Activated naive CD4-positive, alpha-beta T cell treated with anti-CD3 and anti-CD28 coated beads for 36 hours (primary cell): Measurements from ENCODE around the gene SLC22A17. TPM values are rescaled to one million over a fixed set of nuclear protein-coding genes. Genes with fewer than 3 reads are reported as not detected.

Experiments used
- CTCF ChIA-PET: fragments of 350-600 bp; sonication (Branson Sonifier 250); formaldehyde crosslinking; loops from one replicate; lab custom pipeline; 2021; ENCODE audit warnings: antibody characterized with exemption; lab: Charles Lee
- DNase-seq: peaks from one replicate; pipeline ENCODE4 v3.0.0-alpha.2; 2020
- H3K27ac Mint-ChIP-seq: one replicate; pipeline ENCODE4 v1.8.0; 2021; ENCODE audit warnings: mild to moderate bottlenecking, mixed read lengths
- H3K27me3 Mint-ChIP-seq: one replicate; pipeline ENCODE4 v1.8.0; 2021; ENCODE audit warnings: low read depth, mixed read lengths
- H3K36me3 Mint-ChIP-seq: one replicate; pipeline ENCODE4 v1.8.0; 2021; ENCODE audit warnings: low read depth, mixed read lengths
- H3K4me1 Mint-ChIP-seq: one replicate; pipeline ENCODE4 v1.8.0; 2021; ENCODE audit warnings: low read depth, mixed read lengths
- H3K4me3 Mint-ChIP-seq: one replicate; pipeline ENCODE4 v1.8.0; 2021; ENCODE audit warnings: mild to moderate bottlenecking, moderate library complexity, mixed read lengths
- H3K9me3 Mint-ChIP-seq: one replicate; pipeline ENCODE4 v1.8.0; 2021; ENCODE audit warnings: mixed read lengths
- intact Hi-C: fragments of 100-400 bp; cut with micrococcal nuclease; formaldehyde crosslinking; loops from one replicate; pipeline ENCODE4 v1.15.1; 2023
- total RNA-seq, 2 experiments: library from RNA; stranded (reverse); gene quantifications; one replicate each; pipeline ENCODE4 v1.2.3, GENCODE V29; 2021

Gene SLC22A17
- total RNA-seq, 2 experiments from 2014 or later, result 3.5 to 4.8 TPM

DNA sequence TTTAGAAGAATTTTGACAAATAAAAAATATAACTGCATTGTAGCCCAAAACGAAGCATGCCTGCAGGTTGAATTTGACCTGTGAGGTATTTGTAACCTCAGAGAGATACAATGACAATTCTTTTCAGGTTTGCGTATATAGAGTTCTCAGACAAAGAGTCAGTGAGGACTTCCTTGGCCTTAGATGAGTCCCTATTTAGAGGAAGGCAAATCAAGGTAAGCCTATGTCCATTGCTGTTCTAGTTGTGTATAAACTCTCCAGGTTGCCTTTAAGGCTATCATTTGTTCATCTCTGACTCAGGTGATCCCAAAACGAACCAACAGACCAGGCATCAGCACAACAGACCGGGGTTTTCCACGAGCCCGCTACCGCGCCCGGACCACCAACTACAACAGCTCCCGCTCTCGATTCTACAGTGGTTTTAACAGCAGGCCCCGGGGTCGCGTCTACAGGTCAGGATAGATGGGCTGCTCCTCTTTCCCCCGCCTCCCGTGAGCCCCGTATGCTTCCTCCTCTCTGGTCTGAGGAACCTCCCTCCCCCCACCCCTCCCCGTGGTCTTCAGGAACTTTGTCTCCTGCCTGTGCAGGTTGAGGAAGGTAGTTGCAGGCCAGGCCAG lies 28.7 kb downstream of the SLC22A17 start:
- intact Hi-C loops, result no loop called here
- Mint-ChIP-seq H3K9me3 (no peaks in the 10 kb centered on the region), H3K4me3 (peak overlapping the region; percentile 6), H3K27me3 (no peaks in the 10 kb centered on the region), H3K27ac (no peak overlapping the region), H3K36me3 (peaks cover 35% of the 10 kb centered on the region), H3K4me1 (peaks cover 20% of the 10 kb centered on the region)
- no peak for DNase-seq
- CTCF ChIA-PET, result interaction anchor here (0.8 to 4.5 kb wide), 3 partner anchors 29 to 144 kb away, joined by 3 to 30 read pairs (median 3); partner anchors contain the start of gene SLC22A17

DNA sequence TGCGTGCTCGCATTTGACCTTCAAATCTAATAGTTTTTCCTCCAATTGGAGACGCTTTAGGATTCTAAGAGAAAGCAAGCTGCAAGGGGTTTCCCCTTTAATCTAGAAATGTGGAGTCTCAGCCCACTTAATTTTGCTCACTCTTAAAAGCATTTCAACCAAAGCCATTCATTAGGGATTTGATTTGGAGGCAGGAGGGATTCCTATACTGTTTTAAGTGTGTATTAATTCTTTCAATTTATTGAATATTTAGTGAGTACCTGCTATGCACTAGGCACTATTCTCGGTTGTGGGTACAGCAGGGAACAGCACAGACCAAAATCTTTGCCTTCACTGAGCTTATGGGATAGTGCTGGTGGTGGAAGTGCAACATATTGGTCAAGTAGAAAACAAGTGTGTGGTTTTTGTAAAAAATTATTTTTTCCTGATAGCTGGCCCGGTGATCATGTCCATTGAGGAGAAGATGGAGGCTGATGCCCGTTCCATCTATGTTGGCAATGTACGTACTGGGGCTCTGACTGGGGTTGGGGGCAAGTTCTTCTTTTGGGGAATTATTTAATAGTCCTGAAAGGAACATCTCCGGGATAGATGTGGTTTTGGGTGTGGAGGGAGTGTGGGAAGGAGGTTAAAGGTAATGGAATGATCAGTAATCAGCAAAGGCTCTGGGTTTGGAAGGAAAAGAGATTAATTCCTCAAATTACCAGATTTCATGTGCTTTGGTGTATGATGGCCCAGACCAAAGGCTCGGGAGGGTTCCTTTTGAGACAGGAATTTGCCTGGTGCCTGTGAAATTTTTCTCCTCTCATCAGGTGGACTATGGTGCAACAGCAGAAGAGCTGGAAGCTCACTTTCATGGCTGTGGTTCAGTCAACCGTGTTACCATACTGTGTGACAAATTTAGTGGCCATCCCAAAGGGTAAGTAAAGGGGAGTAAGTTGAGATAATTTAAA lies 29.8 kb downstream of the SLC22A17 start:
- Mint-ChIP-seq H3K27ac (peak overlapping the region; percentile 88), H3K9me3 (no peaks in the 10 kb centered on the region), H3K4me3 (peak overlapping the region; percentile 83), H3K36me3 (peaks cover 35% of the 10 kb centered on the region), H3K4me1 (peaks cover 18% of the 10 kb centered on the region), H3K27me3 (no peaks in the 10 kb centered on the region)
- no peak for DNase-seq
- CTCF ChIA-PET, result interaction anchor here (1.0 to 4.9 kb wide), 10 partner anchors 16 to 254 kb away, joined by 3 to 66 read pairs (median 7); partner anchors contain the start of genes BCL2L2 and PPP1R3E
- intact Hi-C loops, result loop anchor here (1.0 kb wide), 1 partner anchor 29 kb away; the partner anchor contains the start of gene SLC22A17

DNA sequence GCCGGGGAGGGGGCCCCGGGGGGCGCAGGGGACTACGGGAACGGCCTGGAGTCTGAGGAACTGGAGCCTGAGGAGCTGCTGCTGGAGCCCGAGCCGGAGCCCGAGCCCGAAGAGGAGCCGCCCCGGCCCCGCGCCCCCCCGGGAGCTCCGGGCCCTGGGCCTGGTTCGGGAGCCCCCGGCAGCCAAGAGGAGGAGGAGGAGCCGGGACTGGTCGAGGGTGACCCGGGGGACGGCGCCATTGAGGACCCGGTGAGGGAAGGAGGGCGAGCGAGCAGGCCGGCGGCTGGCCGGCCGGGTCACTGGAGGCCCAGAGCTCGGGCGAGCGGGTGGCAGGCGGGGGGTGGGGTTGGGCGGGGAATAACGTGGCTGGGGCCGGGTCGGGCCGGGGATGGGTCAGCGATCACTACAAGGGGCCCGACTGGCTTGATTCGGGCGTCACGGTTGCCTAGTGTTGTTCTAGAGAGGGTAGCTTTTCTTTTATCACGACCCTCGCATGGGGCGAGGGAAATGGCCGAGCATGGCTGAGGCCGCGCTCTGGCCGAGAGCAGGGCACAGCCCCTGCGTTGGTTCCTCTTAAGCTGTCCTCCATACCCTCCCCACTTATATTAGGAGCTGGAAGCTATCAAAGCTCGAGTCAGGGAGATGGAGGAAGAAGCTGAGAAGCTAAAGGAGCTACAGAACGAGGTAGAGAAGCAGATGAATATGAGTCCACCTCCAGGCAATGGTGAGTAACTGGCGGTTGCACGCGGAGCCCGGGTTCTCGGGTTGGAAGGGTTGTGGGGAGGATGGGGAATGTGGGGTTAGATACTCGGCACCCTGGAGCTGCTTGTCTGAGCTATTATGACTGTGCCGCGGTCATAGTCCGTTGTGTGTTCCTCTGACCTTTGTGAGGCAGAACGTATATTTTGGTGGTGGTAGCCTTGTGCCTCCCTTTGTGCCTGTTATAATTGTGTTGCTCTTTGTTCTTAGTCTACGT lies 30.8 kb downstream of the SLC22A17 start:
- DNase-seq, result peak; percentile 76
- Mint-ChIP-seq H3K36me3 (peaks cover 35% of the 10 kb centered on the region), H3K4me3 (peak overlapping the region; percentile 83), H3K27ac (peak overlapping the region; percentile 88), H3K4me1 (peaks cover 18% of the 10 kb centered on the region), H3K9me3 (no peaks in the 10 kb centered on the region), H3K27me3 (no peaks in the 10 kb centered on the region)
- intact Hi-C loops, result loop anchor here (1.0 to 2.0 kb wide), 19 partner anchors 21 to 949 kb away; partner anchors contain the start of genes ACIN1, AP1G2, C14orf119 and EMC9
- CTCF ChIA-PET, result interaction anchor here (0.6 to 4.9 kb wide), 18 partner anchors 10 to 263 kb away, joined by 3 to 66 read pairs (median 3); partner anchors contain the start of genes BCL2L2 and PPP1R3E

DNA sequence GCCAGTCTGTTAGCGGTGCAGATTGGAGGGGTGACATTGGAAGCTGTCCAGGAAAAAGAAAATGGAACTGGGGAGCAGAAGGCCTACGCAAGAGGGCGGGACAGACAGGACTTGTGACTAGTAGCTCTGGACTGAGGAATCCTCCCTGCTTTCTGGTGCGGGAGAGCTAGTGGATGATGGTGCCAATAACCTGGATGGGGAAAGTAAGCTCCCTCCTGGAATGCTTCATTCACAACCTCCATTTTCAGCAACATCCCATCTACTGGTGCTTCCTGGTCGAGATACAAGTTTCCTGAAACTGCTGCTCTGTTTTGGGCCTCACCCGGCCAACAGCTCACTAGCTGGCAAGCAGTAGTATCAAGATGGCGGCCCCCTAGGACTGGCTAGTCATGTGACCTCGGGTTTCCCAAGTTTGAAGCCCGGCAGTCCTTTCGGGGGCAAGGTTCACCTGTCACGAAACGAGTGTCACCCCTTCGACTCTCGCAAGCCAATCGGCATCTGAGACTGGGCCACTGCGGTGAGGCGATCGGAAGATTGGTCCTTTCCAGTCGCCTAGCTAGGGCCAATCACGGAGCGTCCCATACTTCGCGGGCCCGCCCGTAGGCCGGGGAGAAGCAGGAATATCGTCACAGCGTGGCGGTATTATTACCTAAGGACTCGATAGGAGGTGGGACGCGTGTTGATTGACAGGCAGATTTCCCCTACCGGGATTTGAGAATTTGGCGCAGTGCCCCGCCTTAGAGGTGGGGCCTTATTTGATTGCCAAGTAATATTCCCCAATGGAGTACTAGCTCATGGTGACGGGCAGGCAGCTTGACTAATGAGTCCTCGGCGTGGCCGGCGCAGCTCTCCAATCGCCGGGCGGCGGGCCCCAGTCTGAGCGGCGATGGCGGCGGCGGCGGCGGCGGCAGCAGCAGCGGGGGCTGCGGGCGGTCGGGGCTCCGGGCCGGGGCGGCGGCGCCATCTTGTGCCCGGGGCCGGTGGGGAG lies 31.8 kb downstream of the SLC22A17 start, which contains the start of gene PABPN1:
PABPN1 (plus strand) TSS at position 874 of the 988 bp plus-strand sequence; CDS start at position 887, 13 bp downstream.
- Mint-ChIP-seq H3K9me3 (no peaks in the 10 kb centered on the region), H3K27me3 (no peaks in the 10 kb centered on the region), H3K4me3 (peak within 1 kb of the TSS; percentile 94), H3K27ac (peak within 1 kb of the TSS; percentile 96), H3K4me1 (peaks cover 18% of the 10 kb centered on the region), H3K36me3 (peaks cover 31% of the 10 kb centered on the region)
- DNase-seq, result peak; percentile 99
- intact Hi-C loops, result loop anchor here (1.0 to 2.0 kb wide), 19 partner anchors 20 to 950 kb away; partner anchors contain the start of genes ACIN1, AP1G2, C14orf119 and EMC9
- CTCF ChIA-PET, result interaction anchor here (0.6 to 4.9 kb wide), 15 partner anchors 15 to 262 kb away, joined by 3 to 66 read pairs (median 3); partner anchors contain the start of genes BCL2L2 and PPP1R3E

DNA sequence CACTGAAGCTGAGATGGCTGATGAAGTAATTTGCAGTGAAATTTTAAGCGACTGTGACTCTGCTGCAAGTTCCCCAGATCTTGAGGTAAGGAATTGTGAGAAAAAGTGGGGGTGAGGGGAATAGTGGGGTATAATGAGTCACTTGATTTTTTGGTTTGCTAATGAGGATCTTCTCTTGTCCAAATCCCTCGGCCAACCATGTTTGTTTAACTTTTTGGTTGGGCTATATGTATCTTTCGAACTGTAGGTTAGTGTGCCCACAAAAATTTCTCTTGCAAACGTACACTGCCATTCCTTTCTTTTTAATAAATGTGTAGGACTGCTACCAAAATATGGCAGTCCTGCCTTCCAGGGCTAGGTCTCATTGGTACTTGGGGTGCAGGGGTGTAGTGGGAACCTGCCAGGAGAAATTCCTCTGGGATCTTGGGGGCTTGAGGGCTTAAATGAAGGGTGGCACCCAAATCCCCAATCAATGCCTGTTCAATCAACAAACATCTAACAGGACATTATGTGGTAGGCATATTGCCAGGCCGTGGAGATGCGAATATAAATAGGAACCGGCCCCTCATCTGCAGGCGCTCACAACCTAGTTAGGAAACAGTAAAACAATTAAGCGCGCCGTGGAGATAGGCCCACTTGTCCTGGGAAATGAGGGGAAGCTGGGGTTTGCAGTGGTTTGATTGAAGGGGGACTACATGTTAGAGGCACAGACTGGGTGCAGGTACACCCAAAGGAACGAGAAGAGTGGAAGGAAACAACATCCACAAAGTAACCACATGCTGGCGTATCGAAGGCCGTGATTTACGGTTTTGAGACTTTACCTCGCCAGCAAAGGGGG lies 32.7 kb downstream of the SLC22A17 start:
- intact Hi-C loops, result loop anchor here (1.0 to 2.0 kb wide), 3 partner anchors 363 to 841 kb away; partner anchors contain the start of genes HAUS4, IRF9 and OXA1L
- Mint-ChIP-seq H3K4me3 (peak overlapping the region; percentile 94), H3K4me1 (peaks cover 18% of the 10 kb centered on the region), H3K9me3 (no peaks in the 10 kb centered on the region), H3K27me3 (no peaks in the 10 kb centered on the region), H3K36me3 (peaks cover 27% of the 10 kb centered on the region), H3K27ac (peak overlapping the region; percentile 96)
- DNase-seq, result no peak
- CTCF ChIA-PET, result interaction anchor here (0.7 to 4.9 kb wide), 9 partner anchors 14 to 243 kb away, joined by 3 to 66 read pairs (median 5); partner anchors contain the start of genes BCL2L2 and PPP1R3E

DNA sequence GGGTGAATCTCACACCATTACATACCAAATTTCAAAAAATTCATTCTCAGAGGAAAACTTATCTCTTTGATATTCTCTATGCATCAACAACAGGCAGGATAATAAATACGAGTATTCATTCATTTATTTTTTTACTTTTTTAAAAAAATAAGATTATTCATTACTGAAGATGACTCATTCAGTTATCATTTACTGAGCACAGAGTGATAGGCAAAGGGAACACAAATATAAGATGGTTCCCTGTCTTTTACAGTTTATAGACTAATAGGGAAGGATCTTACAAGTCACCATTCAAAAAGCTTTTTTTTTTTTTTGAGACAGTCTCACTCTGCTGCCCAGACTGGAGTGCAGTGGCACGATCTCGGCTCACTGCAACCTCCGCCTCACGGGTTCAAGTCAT lies 36.4 kb downstream of the SLC22A17 start:
- no peaks in the 10 kb centered on the region for H3K36me3 Mint-ChIP-seq
- H3K4me1 Mint-ChIP-seq, result peaks cover 6% of the 10 kb centered on the region
- no peak overlapping the region for H3K4me3 Mint-ChIP-seq
- no peaks in the 10 kb centered on the region for H3K9me3 Mint-ChIP-seq
- CTCF ChIA-PET, result interaction anchor here (1.9 kb wide), 1 partner anchor 64 kb away, joined by 7 read pairs; no protein-coding TSS in a partner anchor
- intact Hi-C loops, result no loop called here
- H3K27me3 Mint-ChIP-seq, result no peaks in the 10 kb centered on the region
- DNase-seq, result no peak
- no peak overlapping the region for H3K27ac Mint-ChIP-seq

DNA sequence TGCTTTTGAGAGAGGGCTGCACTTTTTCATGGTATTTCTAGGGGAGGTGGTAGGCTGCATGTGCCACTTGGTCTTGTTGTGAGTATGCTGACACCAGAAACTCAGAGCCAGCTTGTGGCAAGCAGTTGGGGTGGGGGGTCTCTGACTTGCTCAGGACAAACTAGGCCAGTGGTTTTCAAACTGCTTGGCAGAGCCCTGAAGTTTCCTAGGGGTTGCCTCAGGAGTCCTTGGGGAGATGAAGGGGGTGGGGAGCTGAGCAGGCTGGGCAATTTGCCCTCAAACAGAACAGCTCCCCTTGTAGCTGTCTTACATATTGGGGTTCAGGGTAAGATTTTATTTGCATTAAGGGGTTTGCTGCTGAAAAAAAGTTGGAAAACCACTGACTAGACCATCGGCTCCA lies 42.1 kb downstream of the SLC22A17 start:
- H3K36me3 Mint-ChIP-seq, result no peaks in the 10 kb centered on the region
- H3K4me1 Mint-ChIP-seq, result no peaks in the 10 kb centered on the region
- H3K27ac Mint-ChIP-seq, result no peak overlapping the region
- no peak overlapping the region for H3K4me3 Mint-ChIP-seq
- DNase-seq, result no peak
- H3K9me3 Mint-ChIP-seq, result no peaks in the 10 kb centered on the region
- intact Hi-C loops, result no loop called here
- H3K27me3 Mint-ChIP-seq, result peaks cover 22% of the 10 kb centered on the region
- CTCF ChIA-PET, result interaction anchor here (1.0 to 1.5 kb wide), 2 partner anchors 10 to 70 kb away, joined by 3 to 5 read pairs; no protein-coding TSS in a partner anchor

DNA sequence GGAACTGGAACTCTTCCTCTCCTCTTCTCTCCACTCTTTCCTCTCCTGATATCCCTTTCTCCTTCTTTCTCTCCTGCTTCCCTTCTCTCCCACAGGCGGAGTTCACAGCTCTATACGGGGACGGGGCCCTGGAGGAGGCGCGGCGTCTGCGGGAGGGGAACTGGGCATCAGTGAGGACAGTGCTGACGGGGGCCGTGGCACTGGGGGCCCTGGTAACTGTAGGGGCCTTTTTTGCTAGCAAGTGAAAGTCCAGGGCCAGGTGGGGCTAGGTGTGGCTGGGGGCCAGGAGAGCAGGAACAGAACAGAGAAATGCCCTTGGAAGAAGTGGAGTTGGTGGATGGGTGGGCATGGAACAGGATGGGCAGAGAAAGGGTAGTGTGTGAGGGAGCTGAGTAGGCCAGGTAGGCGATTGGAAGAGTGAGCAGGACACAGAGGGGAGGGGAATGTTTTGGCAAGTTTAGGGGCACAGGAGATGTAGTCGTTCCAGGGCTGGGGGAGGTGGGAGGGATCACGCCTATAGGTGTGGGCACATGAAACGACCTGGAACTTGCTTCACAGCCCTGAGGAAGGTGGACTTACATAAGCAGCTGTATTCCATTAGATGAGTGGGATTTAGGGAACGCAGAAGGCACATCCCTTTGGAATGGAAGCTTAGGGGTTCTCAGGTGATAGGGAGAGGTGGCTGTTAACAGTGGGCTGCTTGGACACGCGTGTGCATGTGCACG lies 43.8 kb downstream of the SLC22A17 start:
- Mint-ChIP-seq H3K4me3 (no peak overlapping the region), H3K36me3 (no peaks in the 10 kb centered on the region), H3K27me3 (peaks cover 26% of the 10 kb centered on the region), H3K9me3 (no peaks in the 10 kb centered on the region), H3K27ac (no peak overlapping the region), H3K4me1 (no peaks in the 10 kb centered on the region)
- DNase-seq, result no peak
- intact Hi-C loops, result loop anchor here (10.0 kb wide), 1 partner anchor 806 kb away; the partner anchor contains the start of genes DCAF11 and NRL
- CTCF ChIA-PET, result no interaction called here
